Esophagus muscularis mucosa (tissue), 4 donors: ENCODE data around the gene KRTAP22-2. TPM values are rescaled to one million over a fixed set of nuclear protein-coding genes. Genes with fewer than 3 reads are reported as not detected.

Experiments
- DNase-seq: peaks from one replicate; pipeline ENCODE4 v3.0.0-alpha.2; 2017; ENCODE audit errors: extremely low spot score
- H3K27ac ChIP-seq, 4 donors: fragments of 200-600 bp; sonication (generic); replicated peaks in 1 of 4; 1 replicate in 3 of 4; 2 replicates in 1 of 4; pipeline ENCODE4 v1.5.1; 2016 to 2019; ENCODE audit warnings: mild to moderate bottlenecking in 1 of 4
- H3K27me3 ChIP-seq, 4 donors: fragments of 200-600 bp; sonication (generic); one replicate each; pipeline versions ENCODE4 v1.5.1 to v1.6.0; 2016 to 2019
- H3K36me3 ChIP-seq, 4 donors: fragments of 200-600 bp; sonication (generic); one replicate each; pipeline ENCODE4 v1.5.1; 2016 to 2019
- H3K4me1 ChIP-seq, 4 donors: fragments of 200-600 bp; sonication (generic); one replicate each; pipeline ENCODE4 v1.5.1; 2016 to 2019
- H3K4me3 ChIP-seq, 4 donors: fragments of 200-600 bp; sonication (generic); 1 replicate in 2 of 4; 2 replicates in 2 of 4; pipeline ENCODE4 v1.5.1; 2016 to 2019; ENCODE audit warnings: mild to moderate bottlenecking in 4 of 4, moderate library complexity in 1 of 4
- H3K9me3 ChIP-seq, 4 donors: fragments of 200-600 bp; sonication (generic); 1 replicate in 3 of 4; 2 replicates in 1 of 4; pipeline ENCODE4 v1.5.1; 2016 to 2019
- CTCF ChIP-seq, 3 experiments: fragments of 200-600 bp in 2 of 3; fragments of 450-650 bp in 1 of 3; sonication (generic) in 2 of 3; IDR thresholded peaks; one replicate each; pipeline ENCODE4 v1.5.1; 2017 to 2019; ENCODE audit warnings: antibody characterized with exemption in 3 of 3, mild to moderate bottlenecking in 2 of 3, moderate library complexity in 1 of 3
- EP300 ChIP-seq: sonication (generic); formaldehyde crosslinking; IDR thresholded peaks from one replicate; pipeline ENCODE4 v1.6.1; 2017; ENCODE audit warnings: antibody characterized with exemption
- POLR2A ChIP-seq: fragments of 450-650 bp; IDR thresholded peaks from one replicate; pipeline ENCODE4 v1.6.1; 2017; ENCODE audit warnings: antibody characterized with exemption, moderate library complexity, mild to moderate bottlenecking, low read depth
- POLR2AphosphoS5 ChIP-seq, 2 donors: sonication (generic); formaldehyde crosslinking; IDR thresholded peaks; one replicate each; pipeline ENCODE4 v1.6.1; 2017; ENCODE audit warnings: antibody characterized with exemption in 2 of 2
- WGBS: methylation state at CpG from one replicate; pipeline ENCODE4 v1.1.5; 2018; 5-methylcytosine and 5-hydroxymethylcytosine counted together
- intact Hi-C: fragments of 100-400 bp; cut with DNase I; formaldehyde crosslinking; loops from one replicate; pipeline ENCODE4 v1.15.1; 2023
- total RNA-seq, 4 donors: library from RNA; depleted of rRNA; stranded (reverse); fragments of >200 nt; gene quantifications; one replicate each; pipeline versions ENCODE4 v1.1.0 to v1.2.1, GENCODE V29; 2016

Gene KRTAP22-2
- total RNA-seq, 4 donors from 2014 or later, result not detected

GRCh38 chr21:30561957-30562356 lies 28.2 kb downstream of the KRTAP22-2 start:
- Histone ChIP-seq H3K27me3 (no peaks in the 10 kb centered on the region), H3K4me1 (no peaks in the 10 kb centered on the region), H3K4me3 (no peak overlapping the region), H3K36me3 (no peaks in the 10 kb centered on the region), H3K27ac (no peak overlapping the region), H3K9me3 (no peaks in the 10 kb centered on the region)
- DNase-seq, result no peak
- TF ChIP-seq CTCF (IDR thresholded peaks at IDR 0.05) (no peak), POLR2AphosphoS5 (IDR thresholded peaks at IDR 0.05) (no peak), EP300 (no peak), POLR2A (no peak)
- intact Hi-C loops, result no loop called here
- 83% methylated on average over 2 of the region's 2 CpGs for WGBS

- Histone ChIP-seq H3K4me3 (no peak within 1 kb of the TSS), H3K9me3 (no peaks in the 10 kb centered on the region), H3K27ac (no peak within 1 kb of the TSS), H3K36me3 (no peaks in the 10 kb centered on the region), H3K4me1 (no peaks in the 10 kb centered on the region), H3K27me3 (no peaks in the 10 kb centered on the region)
- no peak for DNase-seq
- intact Hi-C loops, result no loop called here
- TF ChIP-seq CTCF (IDR thresholded peaks at IDR 0.05), result no peak
- no peak for TF ChIP-seq POLR2A
- TF ChIP-seq POLR2AphosphoS5 (IDR thresholded peaks at IDR 0.05), result no peak
- WGBS, result 72% methylated on average over 2 of the region's 2 CpGs
These were observed 28.8 kb downstream of the KRTAP22-2 start, which contains the start of gene KRTAP19-7 for GRCh38 chr21:30561264-30561895. TSS of gene KRTAP19-7 (minus strand) at chr21:30561314. CDS start at chr21:30561289, 25 bp downstream.

- TF ChIP-seq POLR2AphosphoS5 (IDR thresholded peaks at IDR 0.05), result no peak
- no peak for TF ChIP-seq EP300
- TF ChIP-seq POLR2A, result no peak
- no peak for TF ChIP-seq CTCF (IDR thresholded peaks at IDR 0.05)
- 90% methylated on average over 2 of the region's 2 CpGs for WGBS
- intact Hi-C loops, result no loop called here
- Histone ChIP-seq H3K36me3 (no peaks in the 10 kb centered on the region), H3K4me3 (no peak overlapping the region), H3K27me3 (no peaks in the 10 kb centered on the region), H3K9me3 (no peaks in the 10 kb centered on the region), H3K4me1 (no peaks in the 10 kb centered on the region), H3K27ac (no peak overlapping the region)
- no peak for DNase-seq
These were observed 35.1 kb downstream of the KRTAP22-2 start for GRCh38 chr21:30555095-30555494.

- intact Hi-C loops, result no loop called here
- no peak overlapping the region for H3K4me3 ChIP-seq
- H3K27ac ChIP-seq, result no peak overlapping the region
- no peaks in the 10 kb centered on the region for H3K9me3 ChIP-seq
- no peaks in the 10 kb centered on the region for H3K4me1 ChIP-seq
- WGBS, result 100% methylated on average over 1 of the region's 1 CpG
- TF ChIP-seq POLR2AphosphoS5 (IDR thresholded peaks at IDR 0.05), result no peak
- TF ChIP-seq EP300, result no peak
- TF ChIP-seq CTCF (IDR thresholded peaks at IDR 0.05), result no peak
- no peaks in the 10 kb centered on the region for H3K27me3 ChIP-seq
- H3K36me3 ChIP-seq, result no peaks in the 10 kb centered on the region
- no peak for DNase-seq
These were observed 37.4 kb downstream of the KRTAP22-2 start for GRCh38 chr21:30552782-30553181.

GRCh38 chr21:30541764-30542163 lies 48.4 kb downstream of the KRTAP22-2 start, which contains the start of gene KRTAP19-6:
TSS of gene KRTAP19-6 (minus strand) at chr21:30541864. CDS start at chr21:30541833, 31 bp downstream.
- TF ChIP-seq CTCF (IDR thresholded peaks at IDR 0.05) (no peak), POLR2A (no peak), EP300 (no peak), POLR2AphosphoS5 (IDR thresholded peaks at IDR 0.05) (no peak)
- intact Hi-C loops, result no loop called here
- 74% methylated on average over 1 of the region's 1 CpG for WGBS

More at GRCh38 chr21:30541764-30542163, 48.4 kb downstream of the KRTAP22-2 start, which contains the start of gene KRTAP19-6:
- Histone ChIP-seq H3K36me3 (no peaks in the 10 kb centered on the region), H3K27ac (no peak within 1 kb of the TSS), H3K4me3 (no peak within 1 kb of the TSS), H3K9me3 (peaks cover 0 to 4% (median 0%) of the 10 kb centered on the region in 4 donors), H3K4me1 (no peaks in the 10 kb centered on the region), H3K27me3 (no peaks in the 10 kb centered on the region)
- no peak for DNase-seq
